GM21786 (cell line): ENCODE data around the gene SLCO2A1.
"Not testable (repeated sequence)": the region's sequence is repeated elsewhere in the genome, so short reads cannot be mapped to it uniquely, and the experiment has no call there.

ENCODE experiments used
- ATAC-seq: cut with Tn5 transposase; IDR thresholded peaks from one replicate; pipeline ENCODE4 v1.9.1; 2021; ENCODE audit not compliant: unreplicated experiment

SLCO2A1 gene

GRCh38 chr3:134029734-134030378 is at the start of gene SLCO2A1:
TSS of gene SLCO2A1 (minus strand) at chr3:134029925. CDS start at chr3:134029802, 123 bp downstream.
- no peak for ATAC-seq

GRCh38 chr3:134079111-134079547 is 49.4 kb upstream of the SLCO2A1 start:
- ATAC-seq: no peak

- no peak for ATAC-seq
These were observed 48.6 kb upstream of the SLCO2A1 start for GRCh38 chr3:134078169-134078831.

- no peak for ATAC-seq
These were observed 48.0 kb upstream of the SLCO2A1 start for GRCh38 chr3:134077649-134078161.

- no peak for ATAC-seq
These were observed 47.1 kb upstream of the SLCO2A1 start for GRCh38 chr3:134076851-134077250.

- ATAC-seq: no peak
These were observed 46.1 kb upstream of the SLCO2A1 start for GRCh38 chr3:134075846-134076245.

- no peak for ATAC-seq
These were observed 45.8 kb upstream of the SLCO2A1 start for GRCh38 chr3:134075568-134075825.

GRCh38 chr3:134074790-134075567 is 45.3 kb upstream of the SLCO2A1 start:
- ATAC-seq: no peak

- ATAC-seq: no peak
These were observed 44.5 kb upstream of the SLCO2A1 start for GRCh38 chr3:134074001-134074789.

GRCh38 chr3:134073583-134073945 is 43.8 kb upstream of the SLCO2A1 start:
- ATAC-seq: no peak

- ATAC-seq: no peak
These were observed 43.3 kb upstream of the SLCO2A1 start for GRCh38 chr3:134072881-134073582.

GRCh38 chr3:134070281-134070680 is 40.6 kb upstream of the SLCO2A1 start:
- ATAC-seq: not testable (repeated sequence)

- no peak for ATAC-seq
These were observed 38.7 kb upstream of the SLCO2A1 start for GRCh38 chr3:134068429-134068828.

- ATAC-seq: no peak
These were observed 37.9 kb upstream of the SLCO2A1 start for GRCh38 chr3:134067531-134068161.

GRCh38 chr3:134066651-134067530 is 37.2 kb upstream of the SLCO2A1 start:
- no peak for ATAC-seq

GRCh38 chr3:134066158-134066541 is 36.4 kb upstream of the SLCO2A1 start:
- no peak for ATAC-seq

- no peak for ATAC-seq
These were observed 35.8 kb upstream of the SLCO2A1 start for GRCh38 chr3:134065252-134066157.

GRCh38 chr3:134064081-134064480 is 34.4 kb upstream of the SLCO2A1 start:
- ATAC-seq: no peak
